Hepatocyte (in vitro differentiated cells): ENCODE measurements around the gene TMA7. TPM values are rescaled to one million over a fixed set of nuclear protein-coding genes. Genes with fewer than 3 reads are reported as not detected.

Experiments used
- DNase-seq: peaks from one replicate; pipeline ENCODE4 v3.0.0-alpha.2; 2016; ENCODE audit warnings: low spot score
- H2AFZ ChIP-seq: fragments of 200-600 bp; sonication (generic); 2 replicates; pipeline ENCODE4 v1.6.0; 2016; ENCODE audit warnings: antibody characterized with exemption, mild to moderate bottlenecking
- H3K27ac ChIP-seq: fragments of 200-600 bp; sonication (generic); 2 replicates; pipeline ENCODE4 v1.5.1; 2016; ENCODE audit warnings: mild to moderate bottlenecking
- H3K27me3 ChIP-seq: fragments of 200-600 bp; sonication (generic); 2 replicates; pipeline ENCODE4 v1.6.1; 2016
- H3K36me3 ChIP-seq: fragments of 200-600 bp; sonication (generic); replicated peaks from 2 replicates; pipeline ENCODE4 v1.5.1; 2016; ENCODE audit warnings: low read depth; ENCODE audit not compliant: insufficient read depth
- H3K4me1 ChIP-seq: fragments of 200-600 bp; sonication (generic); 2 replicates; pipeline ENCODE4 v1.5.1; 2016; ENCODE audit warnings: mild to moderate bottlenecking, moderate library complexity; ENCODE audit not compliant: insufficient read depth
- H3K4me2 ChIP-seq: fragments of 200-600 bp; sonication (generic); 2 replicates; pipeline ENCODE4 v1.6.0; 2016
- H3K4me3 ChIP-seq: fragments of 200-600 bp; sonication (generic); 2 replicates; pipeline ENCODE4 v1.5.1; 2016; ENCODE audit warnings: mild to moderate bottlenecking
- H3K79me2 ChIP-seq: fragments of 200-600 bp; sonication (generic); 2 replicates; pipeline ENCODE4 v1.6.0; 2017; ENCODE audit warnings: mild to moderate bottlenecking
- H3K9me2 ChIP-seq: fragments of 200-600 bp; sonication (generic); replicated peaks from 2 replicates; pipeline ENCODE4 v1.6.0; 2017; ENCODE audit warnings: mild to moderate bottlenecking; ENCODE audit not compliant: insufficient read depth
- H3K9me3 ChIP-seq: fragments of 200-600 bp; sonication (generic); 2 replicates; pipeline ENCODE4 v1.5.1; 2016; ENCODE audit warnings: low read depth, mild to moderate bottlenecking
- H4K20me1 ChIP-seq: fragments of 200-600 bp; sonication (generic); 2 replicates; pipeline ENCODE4 v1.6.0; 2016; ENCODE audit warnings: mild to moderate bottlenecking; ENCODE audit not compliant: insufficient read depth, poor library complexity, severe bottlenecking
- CTCF ChIP-seq: fragments of 200-600 bp; sonication (generic); IDR thresholded peaks from 2 replicates; pipeline ENCODE4 v1.5.1; 2016; ENCODE audit warnings: antibody characterized with exemption, mild to moderate bottlenecking; ENCODE audit not compliant: poor library complexity
- EZH2 ChIP-seq: fragments of 200-600 bp; sonication (generic); IDR thresholded peaks from 2 replicates; pipeline ENCODE4 v1.6.1; 2016; ENCODE audit warnings: antibody characterized with exemption, mild to moderate bottlenecking, borderline replicate concordance
- EZH2phosphoT487 ChIP-seq: fragments of 200-600 bp; sonication (generic); IDR thresholded peaks from one replicate; pipeline ENCODE4 v1.6.1; 2018; ENCODE audit warnings: antibody characterized with exemption, mild to moderate bottlenecking, low read depth, moderate library complexity; ENCODE audit not compliant: unreplicated experiment, severe bottlenecking
- WGBS: methylation state at CpG from one replicate; pipeline ENCODE4 v1.1.6; 2016; ENCODE audit warnings: low lambda C conversion rate; ENCODE audit errors: missing lambda C conversion rate; 5-methylcytosine and 5-hydroxymethylcytosine counted together
- polyA plus RNA-seq: library from polyadenylated mRNA; unstranded; fragments of >200 nt; fragmentation: Nextera tagmentation; extraction: Ambion mirVana; gene quantifications from 2 replicates; pipeline ENCODE4 v1.2.1, GENCODE V29; 2016
- total RNA-seq: library from RNA; depleted of rRNA; stranded (reverse); fragments of >200 nt; gene quantifications from 2 replicates; pipeline ENCODE4 v1.2.3, GENCODE V29; 2014

The TMA7 gene
- total and polyA plus RNA-seq, 2 experiments from 2014 or later, result 381 to 503 TPM

- Histone ChIP-seq H3K27ac (no peak overlapping the region), H3K27me3 (no peaks in the 10 kb centered on the region), H3K9me3 (no peaks in the 10 kb centered on the region), H2AFZ (no peak overlapping the region), H3K36me3 (no peaks in the 10 kb centered on the region), H3K79me2 (no peaks in the 10 kb centered on the region), H3K4me3 (no peak overlapping the region), H3K9me2 (no peaks in the 10 kb centered on the region), H4K20me1 (no peaks in the 10 kb centered on the region), H3K4me1 (no peaks in the 10 kb centered on the region), H3K4me2 (no peak overlapping the region)
- TF ChIP-seq EZH2phosphoT487 (no peak), CTCF (no peak), EZH2 (no peak)
- DNase-seq, result no peak
- 93% methylated on average over 1 of the region's 1 CpG for WGBS
Observed at GRCh38 chr3:48456456-48456855, 16.4 kb downstream of the TMA7 start.

- no peak overlapping the region for H3K4me2 ChIP-seq
- no peak overlapping the region for H3K27ac ChIP-seq
- H3K27me3 ChIP-seq, result no peaks in the 10 kb centered on the region
- H3K79me2 ChIP-seq, result no peaks in the 10 kb centered on the region
- no peaks in the 10 kb centered on the region for H3K9me2 ChIP-seq
- no peaks in the 10 kb centered on the region for H3K9me3 ChIP-seq
- no peaks in the 10 kb centered on the region for H4K20me1 ChIP-seq
- H2AFZ ChIP-seq, result no peak overlapping the region
- no peak for TF ChIP-seq EZH2
- no peak for TF ChIP-seq CTCF
- no peak for TF ChIP-seq EZH2phosphoT487
- DNase-seq, result no peak
- WGBS, result 89% methylated on average over 3 of the region's 3 CpGs
- no peaks in the 10 kb centered on the region for H3K4me1 ChIP-seq
- no peak overlapping the region for H3K4me3 ChIP-seq
- H3K36me3 ChIP-seq, result no peaks in the 10 kb centered on the region
Observed at GRCh38 chr3:48459331-48459730, 19.3 kb downstream of the TMA7 start.

GRCh38 chr3:48459773-48460516, 19.9 kb downstream of the TMA7 start:
- no peak for DNase-seq
- H3K9me2 ChIP-seq, result no peaks in the 10 kb centered on the region
- no peaks in the 10 kb centered on the region for H3K36me3 ChIP-seq
- no peaks in the 10 kb centered on the region for H3K9me3 ChIP-seq
- no peak overlapping the region for H3K4me2 ChIP-seq
- no peaks in the 10 kb centered on the region for H4K20me1 ChIP-seq
- H3K27me3 ChIP-seq, result no peaks in the 10 kb centered on the region
- no peak overlapping the region for H3K27ac ChIP-seq
- H3K79me2 ChIP-seq, result no peaks in the 10 kb centered on the region
- no peak overlapping the region for H2AFZ ChIP-seq
- H3K4me3 ChIP-seq, result no peak overlapping the region
- 92% methylated on average over 7 of the region's 7 CpGs for WGBS
- no peaks in the 10 kb centered on the region for H3K4me1 ChIP-seq
- TF ChIP-seq CTCF (no peak), EZH2phosphoT487 (no peak), EZH2 (no peak)
